Vagina (tissue), 2 donors: ENCODE data around the gene NKAIN4. TPM values are rescaled to one million over a fixed set of nuclear protein-coding genes. Genes with fewer than 3 reads are reported as not detected.

Source experiments
- DNase-seq, 2 donors: peaks; one replicate each; pipeline ENCODE4 v3.0.0-alpha.2; 2017; ENCODE audit errors: extremely low spot score in 2 of 2
- H3K27ac ChIP-seq: fragments of 200-600 bp; sonication (generic); one replicate; pipeline ENCODE4 v1.5.1; 2019
- H3K27me3 ChIP-seq: fragments of 200-600 bp; sonication (generic); one replicate; pipeline ENCODE4 v1.5.1; 2019
- H3K36me3 ChIP-seq, 2 donors: fragments of 200-600 bp; sonication (generic); one replicate each; pipeline ENCODE4 v1.5.1; 2017 to 2019
- H3K4me1 ChIP-seq: fragments of 200-600 bp; sonication (generic); one replicate; pipeline ENCODE4 v1.5.1; 2019
- H3K4me3 ChIP-seq, 2 donors: fragments of 200-600 bp; sonication (generic); 1 replicate in 1 of 2; 2 replicates in 1 of 2; pipeline ENCODE4 v1.5.1; 2016 to 2019
- H3K9me3 ChIP-seq: fragments of 200-600 bp; sonication (generic); one replicate; pipeline ENCODE4 v1.5.1; 2019
- POLR2A ChIP-seq, 2 donors: fragments of 450-650 bp; IDR thresholded peaks; one replicate each; pipeline ENCODE4 v1.6.1; 2017; ENCODE audit warnings: antibody characterized with exemption in 2 of 2, mild to moderate bottlenecking in 2 of 2, moderate library complexity in 2 of 2
- POLR2AphosphoS5 ChIP-seq, 2 donors: sonication (generic); formaldehyde crosslinking; IDR thresholded peaks; one replicate each; pipeline ENCODE4 v1.9.0; 2017; ENCODE audit warnings: antibody characterized with exemption in 2 of 2, mild to moderate bottlenecking in 2 of 2, low read depth in 1 of 2; ENCODE audit not compliant: insufficient read depth in 1 of 2
- intact Hi-C: fragments of 100-400 bp; cut with DNase I; formaldehyde crosslinking; loops from one replicate; pipeline ENCODE4 v1.15.1; 2023
- total RNA-seq: library from RNA; depleted of rRNA; stranded (reverse); fragments of >200 nt; gene quantifications from one replicate; pipeline ENCODE4 v1.2.3, GENCODE V29; 2016
- TF ChIP-seq, protein P1 (sequence below), 3 experiments: fragments of 450-650 bp in 2 of 3; fragments of 200-600 bp in 1 of 3; sonication (generic) in 1 of 3; IDR thresholded peaks; one replicate each; pipeline ENCODE4 v1.5.1; 2017 to 2019; ENCODE audit warnings: antibody characterized with exemption in 3 of 3, mild to moderate bottlenecking in 2 of 3, moderate library complexity in 2 of 3

Gene NKAIN4
- not detected for total RNA-seq

DNA sequence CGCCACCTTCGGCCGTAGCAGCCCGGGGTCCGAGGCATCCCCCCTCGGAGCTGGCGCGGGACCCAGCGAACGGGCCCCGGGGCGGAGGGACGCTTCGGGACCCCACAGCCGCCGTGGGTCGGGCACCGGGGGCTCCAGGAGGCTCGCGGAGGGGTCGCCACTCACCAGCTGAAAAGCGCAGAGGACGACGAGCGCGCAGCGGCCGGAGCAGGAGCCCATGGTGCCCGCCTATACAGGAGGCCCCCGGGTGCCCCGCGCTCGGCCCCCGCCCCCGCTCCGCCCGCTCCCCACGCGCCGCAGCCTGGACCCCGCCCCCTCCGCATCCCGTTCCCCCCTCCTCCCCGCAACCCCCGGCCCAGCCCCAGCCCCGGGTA lies at the start of gene NKAIN4:
TSS of gene NKAIN4 (minus strand) at position 232 of the 374 bp plus-strand sequence. CDS start at position 219, 13 bp downstream.
- H3K4me1 ChIP-seq, result peaks cover 21% of the 10 kb centered on the region
- no peak within 1 kb of the TSS for H3K27ac ChIP-seq
- no peaks in the 10 kb centered on the region for H3K9me3 ChIP-seq
- intact Hi-C loops, result no loop called here
- H3K36me3 ChIP-seq, result no peaks in the 10 kb centered on the region
- H3K4me3 ChIP-seq, result peak within 1 kb of the TSS; percentile 36 to 40
- H3K27me3 ChIP-seq, result peaks cover 11% of the 10 kb centered on the region
- no peak for TF ChIP-seq POLR2AphosphoS5 (IDR thresholded peaks at IDR 0.05; ENCODE audit: insufficient read depth in 1 of 2, low read depth in 1 of 2)
- no peak for TF ChIP-seq POLR2A (IDR thresholded peaks at IDR 0.05)
- TF ChIP-seq, protein P1, sequence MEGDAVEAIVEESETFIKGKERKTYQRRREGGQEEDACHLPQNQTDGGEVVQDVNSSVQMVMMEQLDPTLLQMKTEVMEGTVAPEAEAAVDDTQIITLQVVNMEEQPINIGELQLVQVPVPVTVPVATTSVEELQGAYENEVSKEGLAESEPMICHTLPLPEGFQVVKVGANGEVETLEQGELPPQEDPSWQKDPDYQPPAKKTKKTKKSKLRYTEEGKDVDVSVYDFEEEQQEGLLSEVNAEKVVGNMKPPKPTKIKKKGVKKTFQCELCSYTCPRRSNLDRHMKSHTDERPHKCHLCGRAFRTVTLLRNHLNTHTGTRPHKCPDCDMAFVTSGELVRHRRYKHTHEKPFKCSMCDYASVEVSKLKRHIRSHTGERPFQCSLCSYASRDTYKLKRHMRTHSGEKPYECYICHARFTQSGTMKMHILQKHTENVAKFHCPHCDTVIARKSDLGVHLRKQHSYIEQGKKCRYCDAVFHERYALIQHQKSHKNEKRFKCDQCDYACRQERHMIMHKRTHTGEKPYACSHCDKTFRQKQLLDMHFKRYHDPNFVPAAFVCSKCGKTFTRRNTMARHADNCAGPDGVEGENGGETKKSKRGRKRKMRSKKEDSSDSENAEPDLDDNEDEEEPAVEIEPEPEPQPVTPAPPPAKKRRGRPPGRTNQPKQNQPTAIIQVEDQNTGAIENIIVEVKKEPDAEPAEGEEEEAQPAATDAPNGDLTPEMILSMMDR (IDR thresholded peaks at IDR 0.05), result no peak
- no peak for DNase-seq

DNA sequence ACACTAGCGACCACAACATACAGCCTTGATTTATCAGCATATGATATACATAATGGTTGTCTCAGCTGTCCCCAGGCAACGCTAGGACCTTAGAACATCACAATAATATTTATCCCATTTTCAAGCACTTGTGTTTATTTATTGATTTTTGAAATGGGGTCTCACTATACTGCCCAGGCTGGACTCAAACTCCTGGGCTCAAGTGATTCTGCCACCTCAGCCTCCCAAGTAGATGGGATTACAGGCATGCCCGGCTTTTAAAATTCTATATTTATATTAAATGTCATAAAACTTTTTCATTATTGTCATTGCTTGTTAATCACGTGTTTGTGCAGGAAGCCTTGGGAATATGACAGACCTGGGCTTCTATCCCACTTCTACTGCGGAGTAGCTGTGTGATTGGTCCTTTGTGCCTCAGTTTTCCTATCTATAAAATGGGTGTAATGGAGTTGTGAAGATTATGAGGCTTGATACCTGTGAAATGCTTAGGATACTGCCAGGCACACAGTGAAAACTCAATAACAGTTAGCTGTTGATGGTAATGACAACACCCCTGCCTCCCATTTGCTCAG lies 48.9 kb upstream of the NKAIN4 start:
- no peak for DNase-seq
- H3K27ac ChIP-seq, result no peak overlapping the region
- no peak for TF ChIP-seq POLR2AphosphoS5 (IDR thresholded peaks at IDR 0.05; ENCODE audit: insufficient read depth in 1 of 2, low read depth in 1 of 2)
- TF ChIP-seq, protein P1 (IDR thresholded peaks at IDR 0.05), result no peak
- no peak for TF ChIP-seq POLR2A (IDR thresholded peaks at IDR 0.05)
- H3K27me3 ChIP-seq, result no peaks in the 10 kb centered on the region
- H3K4me3 ChIP-seq, result no peak overlapping the region
- no peaks in the 10 kb centered on the region for H3K36me3 ChIP-seq
- no peaks in the 10 kb centered on the region for H3K4me1 ChIP-seq
- intact Hi-C loops, result no loop called here
- H3K9me3 ChIP-seq, result no peaks in the 10 kb centered on the region

DNA sequence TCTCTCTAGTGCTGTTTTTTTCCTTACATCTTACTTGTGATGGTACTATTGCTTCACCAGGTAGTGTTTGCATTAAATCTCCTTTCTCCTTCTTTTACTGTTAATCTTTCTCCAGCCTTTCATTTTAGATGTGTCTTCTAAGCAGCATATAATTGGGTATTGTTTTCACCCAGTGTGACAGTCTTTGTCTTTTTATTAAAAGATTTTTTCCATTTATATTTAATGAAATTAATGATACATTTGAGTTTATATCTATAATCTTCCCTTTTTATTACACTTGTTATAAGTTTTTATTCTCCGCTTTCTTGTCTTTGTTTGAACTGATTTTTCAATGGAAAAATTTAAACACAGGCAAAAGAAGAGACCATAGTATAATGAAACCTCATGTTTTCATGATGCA lies 47.4 kb upstream of the NKAIN4 start:
- peaks cover 3% of the 10 kb centered on the region for H3K27me3 ChIP-seq

DNA sequence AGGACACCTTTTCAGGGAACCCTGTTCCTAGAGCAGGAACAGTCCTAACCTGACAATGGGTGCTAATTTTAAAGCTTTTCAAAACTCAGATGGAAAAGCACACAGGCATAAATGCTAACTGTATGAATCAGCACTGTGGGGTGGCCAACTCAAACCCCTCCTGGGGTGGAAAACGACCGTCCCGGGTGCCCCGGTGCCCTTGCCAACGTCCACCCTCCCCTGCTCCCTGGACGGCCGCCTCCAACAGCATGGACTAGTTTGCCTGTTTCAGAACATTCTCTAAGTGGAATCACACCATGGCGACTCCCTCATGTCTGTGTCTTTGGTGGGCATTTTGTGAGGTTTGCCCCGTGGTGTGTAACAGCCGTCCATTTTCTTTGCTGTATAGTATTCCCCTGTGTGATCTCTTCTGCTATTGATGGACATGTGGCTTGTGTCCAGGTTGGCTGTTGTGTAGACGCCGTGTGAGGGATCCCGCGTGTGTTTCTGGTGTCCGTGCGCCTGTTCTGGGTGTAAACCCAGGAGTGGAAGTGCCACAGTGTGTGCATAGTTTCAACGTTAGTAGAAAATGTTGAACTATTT lies 44.6 kb upstream of the NKAIN4 start:
- H3K27ac ChIP-seq, result no peak overlapping the region
- TF ChIP-seq POLR2A (IDR thresholded peaks at IDR 0.05) (no peak), POLR2AphosphoS5 (IDR thresholded peaks at IDR 0.05; ENCODE audit: insufficient read depth in 1 of 2, low read depth in 1 of 2) (no peak)
- TF ChIP-seq, protein P1 (IDR thresholded peaks at IDR 0.05), result no peak
- DNase-seq, result no peak
- intact Hi-C loops, result no loop called here
- H3K27me3 ChIP-seq, result peaks cover 7% of the 10 kb centered on the region
- no peaks in the 10 kb centered on the region for H3K36me3 ChIP-seq
- H3K4me3 ChIP-seq, result no peak overlapping the region
- no peaks in the 10 kb centered on the region for H3K9me3 ChIP-seq
- H3K4me1 ChIP-seq, result no peaks in the 10 kb centered on the region

More for the DNA sequence above, 47.4 kb upstream of the NKAIN4 start:
- no peaks in the 10 kb centered on the region for H3K36me3 ChIP-seq
- intact Hi-C loops, result no loop called here
- TF ChIP-seq POLR2AphosphoS5 (IDR thresholded peaks at IDR 0.05; ENCODE audit: insufficient read depth in 1 of 2, low read depth in 1 of 2) (no peak), POLR2A (IDR thresholded peaks at IDR 0.05) (no peak)
- TF ChIP-seq, protein P1 (IDR thresholded peaks at IDR 0.05), result no peak
- no peak overlapping the region for H3K27ac ChIP-seq
- no peaks in the 10 kb centered on the region for H3K4me1 ChIP-seq
- DNase-seq, result no peak
- H3K4me3 ChIP-seq, result no peak overlapping the region
- H3K9me3 ChIP-seq, result no peaks in the 10 kb centered on the region
